GF-D8 (cell line): Measurements from ENCODE around the gene CFDP1.
A peak's percentile ranks its signal among the peaks of the same experiment; 100 is the strongest.

Experiments
- DNase-seq: peaks from one replicate; lab custom pipeline; 2025; lab: John Stamatoyannopoulos, UW

Gene CFDP1

DNA sequence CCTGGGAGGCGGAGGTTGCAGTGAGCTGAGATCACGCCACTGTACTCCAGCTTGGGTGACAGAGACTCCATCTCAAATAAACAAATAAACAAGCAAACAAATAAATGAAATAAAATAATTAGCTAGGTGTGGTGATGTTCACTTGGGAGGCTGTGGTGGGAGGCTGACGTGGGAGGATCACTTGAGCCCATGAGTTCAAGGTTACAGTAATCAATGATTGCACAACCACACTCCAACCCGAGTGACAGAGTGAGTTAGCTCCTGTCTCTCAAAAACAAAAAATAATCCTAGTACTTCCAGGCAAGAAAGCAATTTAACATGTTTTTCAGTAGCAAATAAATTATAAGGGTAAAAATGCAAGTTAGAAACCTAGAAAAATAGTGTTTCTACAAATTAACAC is 26.4 kb downstream of the CFDP1 start:
- no peak for DNase-seq

DNA sequence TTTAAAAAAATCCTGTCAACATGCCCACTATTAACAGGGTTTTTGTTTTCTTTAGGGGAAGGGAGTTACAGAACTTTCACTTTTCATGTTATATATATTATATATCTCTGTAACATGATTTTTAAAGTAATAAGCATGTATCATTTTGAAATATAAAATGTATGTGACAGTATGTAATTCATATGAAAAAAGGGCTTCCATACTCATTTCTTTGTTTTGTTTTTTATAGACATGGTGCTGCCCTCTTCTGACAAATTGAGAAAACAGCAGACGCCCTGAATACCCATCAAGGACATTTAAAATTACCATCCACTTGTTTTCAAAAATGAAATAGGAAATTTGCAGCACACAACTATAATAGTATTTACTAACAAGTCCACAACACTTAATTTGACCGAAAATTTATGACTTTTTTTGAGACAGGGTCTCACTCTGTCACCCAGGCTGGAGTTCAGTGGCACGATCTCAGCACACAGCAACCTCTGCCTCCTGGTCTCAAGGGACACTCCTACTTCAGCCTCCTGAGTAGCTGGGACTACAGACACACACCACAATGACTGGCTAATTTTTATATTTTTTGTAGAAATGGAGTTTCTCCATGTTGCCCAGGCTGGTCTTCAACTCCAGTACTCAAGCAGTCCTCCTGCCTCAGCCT is 30.4 kb downstream of the CFDP1 start:
- no peak for DNase-seq

DNA sequence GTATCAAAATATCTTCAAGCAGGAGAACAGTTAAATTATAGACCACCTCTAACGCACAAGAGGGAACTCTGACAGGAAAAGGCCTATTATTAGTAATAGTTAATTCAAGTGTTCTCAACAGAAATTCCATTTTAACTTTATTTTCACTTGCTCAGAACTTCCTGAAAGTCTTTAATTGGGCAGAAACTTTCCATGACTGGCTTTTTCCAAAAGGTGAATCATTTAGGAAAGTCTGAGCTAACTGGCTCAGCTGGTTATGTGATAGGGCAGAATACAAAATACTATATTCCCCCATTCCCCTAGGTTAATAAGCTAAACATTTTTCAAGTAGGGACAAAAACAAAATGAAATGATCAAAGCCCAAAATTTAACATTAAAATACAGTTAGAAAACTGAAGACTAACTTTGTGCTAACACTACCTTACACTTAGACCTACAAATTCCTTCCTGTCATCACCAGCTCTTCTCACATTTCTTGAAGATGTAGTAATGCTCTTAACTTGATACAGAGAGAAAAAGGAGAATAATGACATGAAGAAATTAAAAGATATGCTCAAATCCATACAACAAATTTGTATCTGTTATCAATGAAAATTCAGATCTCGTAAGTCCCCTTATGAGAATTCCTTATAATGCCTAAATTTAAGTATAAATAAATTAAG is 31.0 kb downstream of the CFDP1 start:
- no peak for DNase-seq

DNA sequence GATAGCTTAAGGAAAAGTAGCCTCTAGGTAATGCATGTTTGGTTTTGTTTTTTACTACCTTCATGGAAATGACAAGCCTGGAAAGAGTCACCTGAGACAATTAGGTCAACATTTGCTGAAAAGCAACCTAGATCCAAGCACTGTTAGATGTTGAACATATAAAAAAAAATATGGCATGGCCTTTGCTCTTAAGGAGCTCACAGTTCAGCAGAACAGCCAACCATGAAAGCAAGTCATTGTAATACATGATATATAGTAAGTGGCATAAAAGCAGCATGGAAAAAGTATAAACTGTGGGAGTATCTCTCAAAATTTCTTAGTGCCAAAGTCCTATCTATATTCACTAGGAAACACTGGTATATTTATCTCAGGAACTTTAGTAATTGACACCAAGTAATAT is 31.6 kb downstream of the CFDP1 start:
- no peak for DNase-seq

DNA sequence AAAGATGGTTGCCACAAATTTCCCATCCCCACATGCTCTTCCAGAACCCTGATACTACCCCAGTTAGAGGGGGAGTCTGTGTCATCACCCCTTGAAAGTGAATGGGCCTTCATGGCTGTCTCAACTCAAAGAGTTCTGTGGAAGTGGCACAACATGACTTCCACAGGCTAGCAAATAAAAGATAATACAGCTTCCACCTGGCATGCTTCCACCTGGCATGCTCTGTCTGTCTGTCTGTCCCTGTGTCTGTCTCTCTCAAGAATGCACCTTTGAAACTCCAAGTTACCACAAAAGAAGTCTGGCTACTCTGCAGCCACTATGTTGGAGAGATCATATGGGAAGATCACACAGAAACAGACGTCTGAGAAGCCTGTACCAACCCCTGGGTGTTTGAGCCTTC is 35.0 kb downstream of the CFDP1 start:
- no peak for DNase-seq

DNA sequence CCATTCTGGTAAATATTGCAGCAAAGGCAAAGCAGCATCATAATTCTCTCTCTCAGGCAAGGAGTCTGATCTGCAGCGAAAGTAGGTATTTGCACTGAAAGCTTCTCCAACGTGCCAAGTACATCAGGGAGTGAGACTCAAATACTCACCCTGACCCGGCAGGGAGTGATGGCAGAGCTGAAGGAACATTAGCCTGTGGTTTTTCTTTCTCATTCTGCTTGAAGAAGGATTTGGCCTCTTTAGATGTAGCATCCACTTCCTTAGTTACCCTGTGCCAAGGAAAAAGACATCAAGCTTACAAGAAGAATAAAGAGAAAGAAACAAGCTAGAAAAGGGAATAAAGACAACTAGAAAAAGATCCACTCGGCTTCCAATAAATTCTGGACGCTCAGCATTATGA is 38.4 kb downstream of the CFDP1 start:
- no peak for DNase-seq

DNA sequence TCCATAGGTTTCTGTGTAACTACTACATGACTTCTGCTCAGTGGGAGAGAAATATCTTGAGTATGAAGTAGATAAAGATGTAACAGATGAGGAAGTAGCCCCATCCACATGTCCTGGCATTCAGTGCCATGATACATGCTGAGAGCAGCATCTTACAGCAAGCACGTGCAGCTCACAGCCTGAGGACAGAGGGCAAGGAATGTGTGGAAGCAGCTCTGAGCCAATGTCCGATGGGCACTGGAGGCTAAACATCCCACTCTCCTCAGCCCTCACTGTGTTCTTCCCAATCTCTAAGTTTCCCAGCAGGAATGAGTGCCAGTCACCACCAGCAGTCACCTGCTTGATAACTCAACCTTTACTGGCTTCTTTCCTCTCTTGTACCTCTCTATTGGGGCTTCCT is 40.4 kb downstream of the CFDP1 start:
- DNase-seq, result no peak

DNA sequence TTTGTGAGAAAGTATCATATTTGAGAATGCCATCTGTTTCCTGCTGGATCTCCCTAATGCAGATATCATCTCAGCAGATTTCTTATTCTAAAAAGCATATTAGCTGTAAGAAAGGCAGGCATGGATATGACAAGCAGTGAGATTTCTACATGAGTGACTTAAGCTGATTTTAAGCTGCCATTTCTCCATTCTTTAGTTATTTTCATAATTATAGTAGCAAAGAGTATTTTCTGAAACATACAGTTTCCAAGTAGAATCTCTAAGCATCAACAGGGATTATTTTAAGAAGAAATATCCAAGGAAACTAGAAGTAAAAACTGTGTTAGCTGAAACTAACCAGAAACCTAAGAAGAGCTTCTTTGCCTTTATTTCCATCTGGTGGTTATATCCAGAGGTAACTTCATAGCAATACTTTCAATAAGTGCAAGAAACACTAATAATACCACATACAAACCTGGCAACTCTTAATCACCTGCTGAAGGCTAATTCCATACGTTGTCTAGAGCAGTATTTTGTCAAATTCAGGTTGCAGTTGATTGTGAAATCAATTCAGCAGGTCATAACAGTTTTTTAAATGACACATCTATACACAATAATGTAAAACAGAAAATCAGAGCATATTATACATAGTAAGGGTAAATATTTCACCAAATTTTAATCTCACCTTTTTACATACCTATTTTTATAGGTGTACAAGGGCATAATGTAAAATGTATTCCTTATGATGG is 42.2 kb downstream of the CFDP1 start:
- DNase-seq, result no peak

DNA sequence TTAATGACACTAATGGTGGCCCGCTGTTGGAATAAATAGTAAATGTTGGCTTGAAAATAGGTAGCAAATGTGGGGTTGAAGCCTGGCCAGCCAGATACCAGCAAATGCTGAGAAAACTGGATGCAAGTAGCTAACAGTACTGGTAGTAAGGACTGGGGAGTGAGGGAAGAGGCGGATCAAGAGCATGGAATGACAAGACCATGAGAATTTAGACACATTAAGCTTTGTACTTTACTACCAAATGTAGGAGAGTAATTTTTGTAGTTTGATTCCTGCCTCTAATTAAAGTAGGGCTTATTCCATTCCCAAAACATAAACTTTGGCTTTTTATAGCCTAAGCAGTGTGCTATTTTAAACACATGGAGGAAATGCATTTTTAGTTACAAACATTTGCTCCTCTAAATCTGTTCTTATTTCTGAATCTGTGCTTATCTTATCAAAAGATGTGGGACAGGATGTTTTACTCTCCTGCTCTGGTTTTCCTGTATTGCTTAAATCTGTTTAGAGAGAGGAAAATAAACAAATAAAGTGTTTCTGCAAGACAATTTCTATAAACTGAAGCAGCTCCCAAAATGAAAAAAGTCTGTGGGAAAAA is 44.1 kb downstream of the CFDP1 start:
- DNase-seq, result no peak

DNA sequence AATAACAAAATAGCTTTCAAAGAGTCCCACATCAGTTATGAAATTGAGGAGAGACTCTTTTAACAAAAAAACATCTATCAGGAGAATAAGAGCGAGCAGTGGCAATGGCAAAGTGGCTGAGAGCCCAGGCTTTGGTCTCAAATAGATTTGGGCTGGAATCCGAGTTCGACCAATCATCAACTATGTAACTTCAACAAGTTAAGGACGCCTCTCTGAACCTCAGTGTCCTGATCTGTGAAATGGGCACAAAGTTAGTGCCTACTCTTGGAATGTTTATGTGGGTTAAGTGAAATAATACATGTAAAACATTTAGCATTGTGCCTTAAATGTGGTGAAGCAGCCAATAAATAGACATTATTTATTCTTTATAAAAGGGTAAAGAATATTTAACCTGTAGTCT is 45.4 kb downstream of the CFDP1 start:
- DNase-seq, result no peak

DNA sequence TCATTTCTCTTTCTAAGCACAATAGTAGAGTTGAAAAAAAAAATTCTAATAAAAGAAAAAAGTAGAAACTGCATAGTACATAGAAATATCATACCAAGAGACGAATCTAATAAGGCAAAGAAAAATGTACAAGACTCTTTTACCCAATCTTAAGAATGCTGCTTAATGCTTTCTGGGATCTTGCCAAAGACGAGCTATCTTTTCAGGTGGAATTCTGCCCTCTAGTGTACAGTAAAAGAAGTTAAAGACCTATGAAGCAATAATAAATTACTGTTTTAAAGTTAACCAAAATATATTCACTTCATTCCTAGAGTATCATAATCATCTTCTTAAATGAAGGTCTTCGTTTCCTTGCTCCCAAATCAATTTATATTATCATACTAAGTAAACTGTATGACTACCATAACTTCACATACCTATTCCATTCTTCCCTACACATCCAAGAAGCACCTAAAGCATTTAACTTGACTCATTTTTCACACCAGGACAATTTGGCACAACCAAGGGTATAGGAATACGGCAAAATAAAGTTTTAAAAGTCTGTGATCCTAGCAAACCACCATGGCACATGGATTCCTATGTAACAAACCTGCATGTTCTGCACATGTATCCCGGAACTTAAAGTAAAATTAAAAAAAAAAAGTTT is 47.7 kb downstream of the CFDP1 start:
- DNase-seq, result peak; percentile 53

DNA sequence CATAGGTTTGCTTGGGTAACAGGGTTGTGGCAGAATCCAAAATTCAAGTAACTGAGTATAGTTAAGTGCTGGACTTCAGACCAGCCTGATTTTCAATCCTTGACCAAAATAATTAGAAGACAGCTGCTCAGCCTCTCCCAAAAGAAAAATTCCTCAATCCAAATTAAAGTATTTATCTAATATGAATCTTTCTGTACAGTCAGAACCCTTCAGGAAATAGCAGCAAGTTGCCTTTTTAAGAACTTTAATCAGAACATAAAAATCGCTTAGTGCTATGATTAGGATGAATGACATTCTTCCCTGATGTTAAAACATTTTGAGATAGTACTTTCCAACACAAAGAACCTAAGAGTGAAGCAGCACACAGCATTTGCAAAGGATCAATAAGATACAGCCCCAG is 50.2 kb downstream of the CFDP1 start:
- no peak for DNase-seq

DNA sequence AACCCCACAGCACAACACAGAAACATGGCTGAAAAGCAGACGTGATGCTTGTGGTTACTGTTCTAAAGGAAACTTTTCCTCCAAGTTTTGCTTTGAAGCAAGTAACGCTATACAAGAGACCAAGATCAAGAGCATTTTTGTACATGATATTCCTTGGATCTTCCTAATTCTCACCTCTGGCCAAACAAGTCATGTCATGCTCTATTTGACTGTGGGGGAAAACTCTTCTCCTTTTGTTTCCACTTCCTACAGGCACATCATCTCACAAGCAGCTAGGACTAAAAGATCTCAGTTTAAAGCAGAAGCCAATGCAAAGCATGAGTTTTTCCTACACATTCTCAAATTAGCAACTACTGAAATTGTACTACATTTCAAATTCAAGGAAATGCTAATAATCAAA is 50.7 kb downstream of the CFDP1 start:
- no peak for DNase-seq

DNA sequence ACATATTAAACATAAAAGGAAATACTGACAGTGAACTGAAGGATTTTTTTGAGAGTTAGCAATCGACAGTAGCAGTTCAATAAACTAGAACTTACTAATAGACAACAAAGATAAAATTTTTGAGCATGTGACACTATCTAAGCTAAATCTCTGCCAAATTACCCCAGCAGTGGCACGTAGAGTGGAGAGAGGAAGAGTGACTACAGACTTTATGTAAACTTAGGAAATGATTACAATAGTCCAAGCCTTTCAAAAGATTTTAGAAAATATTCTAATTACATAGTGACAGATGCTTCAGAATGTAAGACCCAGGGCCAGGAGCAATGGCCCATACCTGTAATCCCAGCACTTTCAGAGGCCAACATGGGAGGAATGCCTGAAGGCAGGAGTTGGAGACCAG is 52.4 kb downstream of the CFDP1 start:
- no peak for DNase-seq

DNA sequence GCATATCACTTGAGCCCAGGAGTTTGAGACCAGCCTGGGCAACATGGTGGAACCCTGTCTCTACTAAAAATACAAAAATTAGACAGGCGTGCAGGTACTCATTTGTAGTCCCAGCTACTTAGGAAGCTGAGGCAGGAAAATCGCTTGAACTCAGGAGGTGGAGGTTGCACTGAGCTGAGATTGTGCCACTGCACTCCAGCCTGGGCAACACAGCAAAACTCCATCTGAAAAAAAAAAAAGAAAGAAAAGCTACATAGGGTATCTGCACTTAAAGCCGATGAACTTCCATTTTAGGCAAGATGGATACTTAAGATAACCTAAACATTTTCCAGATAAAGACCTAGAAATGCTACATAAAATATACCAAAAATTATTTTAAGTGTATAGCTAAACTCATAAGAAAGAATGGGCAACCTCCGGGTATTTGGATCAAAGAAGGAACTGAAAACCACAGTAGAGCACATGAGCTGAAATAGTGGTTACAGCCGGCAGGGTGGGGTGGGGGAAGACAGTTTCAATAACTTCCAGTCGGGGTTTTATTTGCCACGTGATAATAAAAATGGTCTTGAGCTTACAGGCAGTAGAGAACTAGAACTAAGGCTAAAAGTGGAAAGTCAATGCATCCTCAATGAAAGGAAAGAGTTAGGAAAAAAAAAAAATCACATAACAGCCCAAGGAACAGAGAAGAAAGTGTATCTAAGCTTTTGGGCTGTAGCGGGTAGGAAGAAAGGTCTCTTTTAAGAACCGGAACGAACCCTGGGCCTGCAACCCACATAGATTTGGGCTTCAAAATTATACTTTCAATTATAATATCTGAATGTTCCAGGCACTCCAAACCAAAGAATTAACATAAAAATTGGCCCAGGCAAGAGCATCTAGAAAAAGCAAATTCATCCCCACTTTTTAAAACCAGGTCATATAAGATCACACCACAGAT is 53.1 kb downstream of the CFDP1 start:
- DNase-seq, result peak; percentile 69

DNA sequence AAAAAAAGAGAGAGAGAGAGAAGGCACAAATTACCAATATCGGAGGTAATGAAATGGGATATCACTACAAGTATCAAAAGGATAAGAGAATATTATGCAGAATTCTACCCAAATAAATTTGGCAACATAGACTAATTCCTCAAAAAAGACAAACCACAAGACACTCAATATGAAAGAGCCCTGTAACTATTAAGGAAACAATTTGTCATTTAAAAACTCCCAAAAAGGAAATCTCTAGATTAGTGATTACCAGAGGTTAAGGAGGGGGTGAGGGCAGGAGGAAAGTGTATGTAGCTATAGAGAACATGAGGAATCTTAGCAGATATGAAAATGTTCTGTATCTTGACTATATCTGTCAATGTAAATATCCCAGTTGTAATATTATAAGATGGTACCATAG is 54.0 kb downstream of the CFDP1 start:
- no peak for DNase-seq

DNA sequence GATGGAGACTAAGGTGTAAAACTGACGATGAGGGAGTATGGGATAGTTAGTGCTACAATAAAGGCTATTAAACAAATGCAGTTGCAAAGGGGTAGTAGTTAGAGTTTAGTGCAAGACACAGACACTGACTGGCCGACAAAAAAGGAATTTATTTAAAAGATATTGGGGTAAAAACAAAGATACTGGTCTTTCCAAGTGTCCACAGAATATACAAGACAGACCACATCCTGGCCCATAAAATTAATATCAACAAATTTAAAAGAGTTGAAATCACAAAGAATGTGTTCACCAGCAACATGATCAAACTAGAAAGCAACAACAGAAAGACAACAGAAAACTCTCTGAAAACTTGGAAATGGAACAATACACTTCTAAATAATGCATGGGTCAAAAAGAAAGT is 54.7 kb downstream of the CFDP1 start:
- DNase-seq, result no peak

DNA sequence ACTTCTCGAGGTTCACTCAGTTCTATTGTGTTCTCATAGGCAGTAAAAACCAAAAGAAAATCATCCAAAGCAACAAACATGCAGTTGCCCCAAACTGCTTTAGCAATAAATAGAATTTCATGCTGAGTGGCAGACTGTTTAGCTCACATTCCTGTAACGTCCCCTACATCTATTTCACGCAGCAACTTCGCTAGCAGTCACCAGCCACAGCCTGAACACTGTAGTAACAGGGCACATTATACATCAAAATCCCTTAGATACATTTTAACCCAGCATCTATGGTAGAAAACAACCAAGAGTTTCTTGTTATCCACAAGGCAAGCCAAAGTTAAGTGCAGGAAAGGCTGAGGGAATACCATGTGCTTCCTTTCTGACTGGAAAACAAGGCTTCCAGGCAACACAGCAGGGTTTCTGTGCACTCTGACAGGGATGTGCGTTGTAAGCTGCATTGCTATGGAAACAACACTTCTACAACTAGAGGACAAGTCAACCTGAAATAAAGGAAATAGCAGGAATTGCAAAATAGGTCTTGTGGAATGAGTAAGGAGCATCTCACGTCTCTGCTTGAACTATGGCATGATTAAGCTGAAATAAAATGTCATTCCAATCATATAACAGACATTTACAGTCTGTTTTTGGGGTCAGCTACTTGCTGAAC is 55.4 kb downstream of the CFDP1 start:
- DNase-seq, result no peak

DNA sequence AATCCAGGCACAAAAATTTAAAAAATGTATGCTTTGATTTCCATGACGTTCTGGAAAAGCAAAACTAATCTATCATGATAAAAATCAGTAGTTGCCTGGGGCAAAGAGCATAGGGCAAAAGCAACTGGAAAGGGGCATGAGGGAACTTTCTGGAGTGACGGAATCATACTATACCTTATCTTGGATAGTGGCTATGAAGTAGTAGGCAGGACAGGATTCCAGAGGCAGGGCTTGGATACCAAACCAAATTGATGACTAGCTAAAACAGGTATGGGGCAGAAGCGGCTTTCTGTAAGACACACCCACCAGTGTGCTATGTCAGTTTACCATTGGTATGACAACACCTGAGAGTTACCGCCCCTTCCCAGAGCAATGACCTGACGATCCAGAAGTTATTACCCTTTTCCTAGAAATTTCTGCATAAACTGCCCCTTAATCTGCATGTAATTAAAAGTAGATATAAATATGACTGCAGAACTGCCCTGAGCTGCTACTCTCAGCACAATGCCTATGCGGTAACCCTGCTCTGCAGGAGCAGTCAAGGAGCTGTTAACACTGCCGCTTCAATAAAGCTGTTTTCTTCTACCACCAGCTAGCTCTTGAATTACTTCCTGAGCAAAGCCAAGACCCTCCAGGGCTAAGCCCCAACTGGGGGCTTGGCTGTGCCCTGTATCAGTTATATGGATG is 56.7 kb downstream of the CFDP1 start:
- no peak for DNase-seq

DNA sequence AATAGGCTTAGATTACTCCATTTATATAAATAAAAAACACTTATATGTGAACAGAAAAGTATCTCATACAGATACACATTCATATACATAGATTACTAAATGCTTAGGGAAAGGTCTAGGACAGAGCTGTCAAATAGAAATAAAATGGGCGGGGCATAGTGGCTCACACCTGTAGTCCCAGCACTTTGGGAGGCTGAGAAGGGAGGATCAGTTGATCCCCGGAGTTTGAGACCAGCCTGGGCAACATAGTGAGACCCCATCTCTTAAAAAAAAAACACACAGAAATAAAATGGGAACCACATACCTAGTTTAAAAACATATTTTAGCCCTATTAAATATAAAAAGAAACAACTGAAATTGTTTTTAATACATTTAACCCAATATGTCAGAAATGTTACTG is 58.9 kb downstream of the CFDP1 start:
- DNase-seq, result no peak
